A549 (cell line): ENCODE data around the gene WNT2. TPM values are rescaled to one million over a fixed set of nuclear protein-coding genes. Genes with fewer than 3 reads are reported as not detected.

Source experiments
- ATAC-seq, 2 experiments: fragments of 200-7000 bp in 1 of 2; fragments of >200 bp in 1 of 2; cut with Nextera tagmentation in 1 of 2; cut with Tn5 transposase in 1 of 2; 3 replicates each; pipeline versions ENCODE4 v1.8.0 to v1.9.1; 2018 to 2020; ENCODE audit warnings: mild to moderate bottlenecking in 1 of 2, moderate library complexity in 1 of 2
- CTCF ChIA-PET: fragments of 300-600 bp; sonication (Branson Sonifier 250); formaldehyde crosslinking; extraction: SDS; loops from one replicate; lab custom pipeline; 2021; ENCODE audit warnings: antibody characterized with exemption, inconsistent platforms; lab: Yijun Ruan, JAX
- POLR2A ChIA-PET: fragments of 350-600 bp; formaldehyde crosslinking; extraction: SDS; loops from one replicate; lab custom pipeline; 2021; ENCODE audit warnings: antibody characterized with exemption, inconsistent platforms; lab: Yijun Ruan, JAX
- DNase-seq, 2 experiments: peaks; one replicate each; pipeline versions ENCODE4 v3.0.0 to v3.0.0-alpha.2; 2011 to 2016; ENCODE audit warnings: low read depth in 1 of 2, low spot score in 1 of 2
- FAIRE-seq: peaks from 2 replicates; lab custom pipeline; 2011; peaks lifted over from hg19 to GRCh38; lab: Jason Lieb, UNC
- H3K27ac ChIP-seq, 2 experiments: fragments of >200 bp; sonication (Bioruptor Twin); formaldehyde crosslinking; 3 replicates each; pipeline ENCODE4 v1.5.1; 2016 to 2017
- H3K4me1 ChIP-seq: fragments of >200 bp; sonication (Bioruptor Twin); formaldehyde crosslinking; 3 replicates; pipeline ENCODE4 v1.6.1; 2016
- H3K4me2 ChIP-seq: fragments of >200 bp; sonication (Bioruptor Twin); formaldehyde crosslinking; 3 replicates; pipeline ENCODE4 v1.6.1; 2016
- H3K4me3 ChIP-seq: fragments of >200 bp; sonication (Bioruptor Twin); formaldehyde crosslinking; 3 replicates; pipeline ENCODE4 v1.5.1; 2016
- H3K9me3 ChIP-seq: fragments of >200 bp; sonication (Bioruptor Twin); formaldehyde crosslinking; 3 replicates; pipeline ENCODE4 v1.6.1; 2016
- CBX2 ChIP-seq: fragments of 200-600 bp; sonication (generic); IDR thresholded peaks from 2 replicates; pipeline ENCODE4 v1.6.1; 2016; ENCODE audit warnings: low read depth, mild to moderate bottlenecking, borderline replicate concordance
- CBX8 ChIP-seq: fragments of 200-600 bp; sonication (generic); IDR thresholded peaks from 2 replicates; pipeline ENCODE4 v1.6.1; 2016
- CEBPB ChIP-seq, 2 experiments: fragments of >200 bp in 1 of 2; sonication (Bioruptor Twin) in 1 of 2; formaldehyde crosslinking in 1 of 2; IDR thresholded peaks; 2 replicates each; pipeline ENCODE4 v1.6.1; 2012 to 2016
- CHD2 ChIP-seq: fragments of 150-350 bp; IDR thresholded peaks from 2 replicates; pipeline ENCODE4 v1.6.1; 2014; ENCODE audit warnings: low read length; ENCODE audit not compliant: partially characterized antibody
- ESRRA ChIP-seq: fragments of 150-350 bp; IDR thresholded peaks from 2 replicates; pipeline ENCODE4 v1.6.1; 2014; ENCODE audit warnings: mild to moderate bottlenecking, low read length, borderline replicate concordance
- FOXS1 ChIP-seq: fragments of 250-450 bp; sonication (Bioruptor Pico); IDR thresholded peaks from 2 replicates; pipeline ENCODE4 v1.5.0; 2020; ENCODE audit warnings: mild to moderate bottlenecking, moderate library complexity
- GATA3 ChIP-seq: IDR thresholded peaks from 2 replicates; pipeline ENCODE4 v1.6.1; 2012; ENCODE audit warnings: borderline replicate concordance
- HDAC2 ChIP-seq: fragments of 200-600 bp; sonication (generic); IDR thresholded peaks from 2 replicates; pipeline ENCODE4 v1.6.1; 2016
- HEYL ChIP-seq: fragments of 250-450 bp; sonication (Bioruptor Pico); IDR thresholded peaks from 2 replicates; pipeline ENCODE4 v1.8.0; 2021; ENCODE audit warnings: mild to moderate bottlenecking, moderate library complexity
- HMGXB4 ChIP-seq: fragments of 250-450 bp; sonication (Bioruptor Pico); IDR thresholded peaks from 2 replicates; pipeline ENCODE4 v1.5.0; 2021; ENCODE audit warnings: mild to moderate bottlenecking, moderate library complexity, borderline replicate concordance
- HOXB13 ChIP-seq: fragments of 250-450 bp; sonication (Bioruptor Pico); IDR thresholded peaks from 2 replicates; pipeline ENCODE4 v1.5.0; 2020; ENCODE audit warnings: low read depth, mild to moderate bottlenecking, moderate library complexity
- JUN ChIP-seq, 2 experiments: fragments of >200 bp; sonication (Bioruptor Twin); formaldehyde crosslinking; IDR thresholded peaks; 2 replicates in 1 of 2; 3 replicates in 1 of 2; pipeline ENCODE4 v1.6.1; 2016 to 2017
- MAX ChIP-seq: IDR thresholded peaks from 2 replicates; pipeline ENCODE4 v1.6.1; 2012
- MAZ ChIP-seq: fragments of 150-350 bp; IDR thresholded peaks from 2 replicates; pipeline ENCODE4 v1.6.1; 2014; ENCODE audit warnings: antibody characterized with exemption, low read depth, low read length, borderline replicate concordance
- MYC ChIP-seq: IDR thresholded peaks from 2 replicates; pipeline ENCODE4 v1.6.1; 2012; ENCODE audit warnings: mild to moderate bottlenecking, inconsistent platforms, low read length, improper control_type of control experiment, borderline replicate concordance
- NPAS2 ChIP-seq: fragments of 250-450 bp; sonication (Bioruptor Pico); IDR thresholded peaks from 2 replicates; pipeline ENCODE4 v1.8.0; 2022; ENCODE audit warnings: mild to moderate bottlenecking, moderate library complexity, borderline replicate concordance
- NR3C1 ChIP-seq: fragments of >200 bp; sonication (Bioruptor Twin); formaldehyde crosslinking; IDR thresholded peaks from 3 replicates; pipeline ENCODE4 v1.6.1; 2017
- PBX3 ChIP-seq: IDR thresholded peaks from 2 replicates; pipeline ENCODE4 v1.6.1; 2012
- PHF8 ChIP-seq: fragments of 200-600 bp; sonication (generic); IDR thresholded peaks from 2 replicates; pipeline ENCODE4 v1.6.1; 2016; ENCODE audit warnings: low read depth, mild to moderate bottlenecking, antibody characterized with exemption, moderate library complexity, borderline replicate concordance
- POLR2A ChIP-seq: IDR thresholded peaks from 2 replicates; pipeline ENCODE4 v1.6.1; 2012; ENCODE audit warnings: mild to moderate bottlenecking, low read length
- RAD21 ChIP-seq, 2 experiments: fragments of >200 bp in 1 of 2; sonication (Bioruptor Twin) in 1 of 2; formaldehyde crosslinking in 1 of 2; IDR thresholded peaks in 1 of 2; conservative IDR thresholded peaks in 1 of 2; 2 replicates in 1 of 2; 3 replicates in 1 of 2; pipeline ENCODE4 v1.6.1; 2012 to 2018; ENCODE audit warnings: inconsistent platforms in 1 of 2
- RCOR1 ChIP-seq: fragments of 150-350 bp; IDR thresholded peaks from 2 replicates; pipeline ENCODE4 v1.6.1; 2014; ENCODE audit warnings: antibody characterized with exemption, low read length, low read depth
- REST ChIP-seq: fragments of 200-600 bp; sonication (generic); IDR thresholded peaks from 2 replicates; pipeline ENCODE4 v1.6.1; 2016; ENCODE audit warnings: antibody characterized with exemption, mild to moderate bottlenecking, moderate library complexity
- RFX5 ChIP-seq: fragments of 450-650 bp; IDR thresholded peaks from 2 replicates; pipeline ENCODE4 v1.7.1; 2014; ENCODE audit warnings: antibody characterized with exemption, mild to moderate bottlenecking, moderate library complexity
- RNF2 ChIP-seq: fragments of 200-600 bp; sonication (generic); IDR thresholded peaks from 2 replicates; pipeline ENCODE4 v1.6.1; 2016; ENCODE audit warnings: low read depth, mild to moderate bottlenecking, antibody characterized with exemption, moderate library complexity, borderline replicate concordance
- SMC3 ChIP-seq: fragments of >200 bp; sonication (Bioruptor Twin); formaldehyde crosslinking; IDR thresholded peaks from 3 replicates; pipeline ENCODE4 v1.6.1; 2018; ENCODE audit warnings: inconsistent platforms
- SREBF2 ChIP-seq: fragments of 450-650 bp; IDR thresholded peaks from 2 replicates; pipeline ENCODE4 v1.6.1; 2014; ENCODE audit warnings: mild to moderate bottlenecking, moderate library complexity
- USF2 ChIP-seq: fragments of 450-650 bp; IDR thresholded peaks from 2 replicates; pipeline ENCODE4 v1.6.1; 2014; ENCODE audit warnings: antibody characterized with exemption
- ZNF302 ChIP-seq: fragments of 250-450 bp; sonication (Bioruptor Pico); IDR thresholded peaks from 2 replicates; pipeline ENCODE4 v1.9.0; 2021; ENCODE audit warnings: inconsistent platforms, mild to moderate bottlenecking, moderate library complexity
- WGBS: methylation state at CpG from one replicate; pipeline ENCODE4 v1.1.6; 2017; ENCODE audit errors: missing lambda C conversion rate; 5-methylcytosine and 5-hydroxymethylcytosine counted together
- polyA plus RNA-seq, 4 experiments: library from polyadenylated mRNA; depleted of rRNA in 3 of 4; stranded (reverse); fragments of >200 nt; fragmentation: RNase III in 1 of 4; extraction: RNeasy Plus Mini Kit Qiagen cat#74134 plus additional on column Dnase treatment in 1 of 4; gene quantifications; 2 replicates in 3 of 4; 3 replicates in 1 of 4; pipeline ENCODE4 v1.2.3, GENCODE V29; 2011 to 2017

Gene WNT2
- polyA plus RNA-seq, 2 of the 4 experiments (the other 2 are of a cell fraction): not detected

- ChIA-PET POLR2A (no interaction called here), CTCF (no interaction called here)
- FAIRE-seq (no peak), ATAC-seq (peak in 1 of 2 experiments; percentile 46; a peak in 3 of 6 replicates), DNase-seq (no peak)
- Histone ChIP-seq H3K4me1 (no peaks in the 10 kb centered on the region), H3K4me2 (no peak overlapping the region), H3K9me3 (peaks cover 3% of the 10 kb centered on the region; the same call in 1 of the 3 replicates), H3K27ac (no peak overlapping the region), H3K4me3 (no peak overlapping the region)
- no peak for TF ChIP-seq HMGXB4 (CRISPR knock-in tag)
- TF ChIP-seq SMC3: no peak
- no peak for TF ChIP-seq POLR2A
- no peak for TF ChIP-seq RFX5
Measured at GRCh38 chr7:117333168-117333567, 10.3 kb upstream of the WNT2 start.

- H3K4me3 ChIP-seq: no peak overlapping the region
- DNase-seq (no peak), ATAC-seq (no peak), FAIRE-seq (no peak)
- no peak overlapping the region for H3K27ac ChIP-seq
- POLR2A ChIA-PET: no interaction called here
- TF ChIP-seq RAD21 (conservative IDR thresholded peaks at IDR 0.05 in 1 of 2, IDR thresholded peaks at IDR 0.05 in 1 of 2) (no peak), MYC (no peak), SREBF2 (no peak), NR3C1 (no peak), ESRRA (no peak), NPAS2 (CRISPR knock-in tag) (no peak), FOXS1 (no peak), HDAC2 (no peak), PHF8 (no peak), JUN (IDR thresholded peaks at IDR 0.05) (no peak), CBX8 (no peak), HEYL (CRISPR knock-in tag) (no peak)
- CTCF ChIA-PET: interaction anchor here (1.2 kb wide), 1 partner anchor 26 kb away, joined by 3 read pairs; no protein-coding TSS in a partner anchor
- H3K4me2 ChIP-seq: no peak overlapping the region
- peaks cover 8% of the 10 kb centered on the region; the same call in 1 of the 3 replicates for H3K9me3 ChIP-seq
- no peaks in the 10 kb centered on the region for H3K4me1 ChIP-seq
Measured at GRCh38 chr7:117332031-117332430, 9.2 kb upstream of the WNT2 start.

GRCh38 chr7:117325836-117326235, 3.0 kb upstream of the WNT2 start:
- H3K4me1 ChIP-seq: peaks cover 10% of the 10 kb centered on the region; the same call in 1 of the 3 replicates
- H3K27ac ChIP-seq: no peak overlapping the region
- H3K4me2 ChIP-seq: no peak overlapping the region
- no peak for ATAC-seq
- peaks cover 10% of the 10 kb centered on the region; the same call in 1 of the 3 replicates for H3K9me3 ChIP-seq
- no peak for DNase-seq
- H3K4me3 ChIP-seq: no peak overlapping the region
- ChIA-PET CTCF (interaction anchor here (0.6 kb wide), 1 partner anchor 392 kb away, joined by 3 read pairs; no protein-coding TSS in a partner anchor), POLR2A (no interaction called here)
- no peak for FAIRE-seq
- 0% methylated on average over 1 of the region's 1 CpG for WGBS
- TF ChIP-seq ZNF302 (no peak), MAX (no peak), RCOR1 (no peak), REST (no peak), CEBPB (IDR thresholded peaks at IDR 0.05) (no peak), GATA3 (no peak), NPAS2 (CRISPR knock-in tag) (no peak), RNF2 (no peak), JUN (IDR thresholded peaks at IDR 0.05) (no peak), SREBF2 (no peak), CHD2 (no peak), USF2 (no peak), MAZ (no peak), CBX2 (no peak), PBX3 (no peak), HOXB13 (CRISPR knock-in tag) (no peak)
